ENCODE data around the gene IL22RA2. TPM values are rescaled to one million over a fixed set of nuclear protein-coding genes. Genes with fewer than 3 reads are reported as not detected.
"Not testable (repeated sequence)": the region's sequence is repeated elsewhere in the genome, so short reads cannot be mapped to it uniquely, and the experiment has no call there.

The IL22RA2 gene
- total RNA-seq, 6 experiments from 2014 or later = not detected

DNA sequence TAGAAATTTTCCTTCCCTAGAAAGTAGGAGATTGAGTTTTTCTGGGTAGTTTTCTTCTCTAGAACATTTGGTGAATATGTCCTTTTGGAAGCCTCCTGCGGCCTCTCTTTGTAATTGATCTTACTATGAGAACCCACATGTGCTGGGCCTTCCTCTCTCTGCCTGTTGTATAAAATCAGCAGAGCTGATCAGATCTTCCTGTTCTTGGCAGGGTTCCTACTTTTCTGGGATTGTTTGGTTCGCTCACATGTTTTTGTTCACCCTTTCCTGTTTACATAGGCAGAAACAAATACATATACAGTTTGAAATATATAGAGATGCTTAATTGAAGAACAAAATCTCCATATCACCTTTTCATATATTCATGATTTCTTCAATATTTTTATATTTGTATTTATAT, 57.8 kb downstream of the IL22RA2 start:
- Mint-ChIP-seq H3K36me3 (ENCODE audit: low read depth) (no peaks in the 10 kb centered on the region), H3K27ac (no peak overlapping the region), H3K27me3 (ENCODE audit: insufficient read depth) (peaks cover 2% of the 10 kb centered on the region; the same call in 1 of the 2 replicates), H3K4me3 (no peak overlapping the region), H3K9me3 (no peaks in the 10 kb centered on the region), H3K4me1 (ENCODE audit: low read depth) (peaks cover 12% of the 10 kb centered on the region)
- no peak for DNase-seq
- TF ChIP-seq, protein P1, sequence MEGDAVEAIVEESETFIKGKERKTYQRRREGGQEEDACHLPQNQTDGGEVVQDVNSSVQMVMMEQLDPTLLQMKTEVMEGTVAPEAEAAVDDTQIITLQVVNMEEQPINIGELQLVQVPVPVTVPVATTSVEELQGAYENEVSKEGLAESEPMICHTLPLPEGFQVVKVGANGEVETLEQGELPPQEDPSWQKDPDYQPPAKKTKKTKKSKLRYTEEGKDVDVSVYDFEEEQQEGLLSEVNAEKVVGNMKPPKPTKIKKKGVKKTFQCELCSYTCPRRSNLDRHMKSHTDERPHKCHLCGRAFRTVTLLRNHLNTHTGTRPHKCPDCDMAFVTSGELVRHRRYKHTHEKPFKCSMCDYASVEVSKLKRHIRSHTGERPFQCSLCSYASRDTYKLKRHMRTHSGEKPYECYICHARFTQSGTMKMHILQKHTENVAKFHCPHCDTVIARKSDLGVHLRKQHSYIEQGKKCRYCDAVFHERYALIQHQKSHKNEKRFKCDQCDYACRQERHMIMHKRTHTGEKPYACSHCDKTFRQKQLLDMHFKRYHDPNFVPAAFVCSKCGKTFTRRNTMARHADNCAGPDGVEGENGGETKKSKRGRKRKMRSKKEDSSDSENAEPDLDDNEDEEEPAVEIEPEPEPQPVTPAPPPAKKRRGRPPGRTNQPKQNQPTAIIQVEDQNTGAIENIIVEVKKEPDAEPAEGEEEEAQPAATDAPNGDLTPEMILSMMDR (IDR thresholded peaks at IDR 0.05) = no peak

DNA sequence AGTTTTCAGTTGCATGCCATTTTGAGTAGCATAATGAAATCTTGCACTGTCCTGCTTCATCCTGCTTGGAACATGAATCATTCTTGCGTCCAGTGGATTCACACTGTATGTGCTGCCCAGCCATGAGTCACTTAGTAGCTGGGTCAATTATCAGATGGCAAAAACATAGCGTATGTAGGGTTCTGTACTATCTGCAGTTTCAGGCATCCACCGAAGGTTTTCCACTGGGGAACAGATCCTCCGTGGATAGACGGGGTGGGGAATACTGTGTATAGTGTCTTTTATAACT, 61.4 kb downstream of the IL22RA2 start:
- Mint-ChIP-seq H3K4me3 (no peak overlapping the region), H3K36me3 (ENCODE audit: low read depth) (no peaks in the 10 kb centered on the region), H3K9me3 (no peaks in the 10 kb centered on the region), H3K27ac (no peak overlapping the region), H3K4me1 (ENCODE audit: low read depth) (peaks cover 12% of the 10 kb centered on the region), H3K27me3 (ENCODE audit: insufficient read depth) (peaks cover 4% of the 10 kb centered on the region; the same call in 1 of the 2 replicates)
- peak; percentile 72 for DNase-seq
- TF ChIP-seq, protein P1 (IDR thresholded peaks at IDR 0.05) = no peak

DNA sequence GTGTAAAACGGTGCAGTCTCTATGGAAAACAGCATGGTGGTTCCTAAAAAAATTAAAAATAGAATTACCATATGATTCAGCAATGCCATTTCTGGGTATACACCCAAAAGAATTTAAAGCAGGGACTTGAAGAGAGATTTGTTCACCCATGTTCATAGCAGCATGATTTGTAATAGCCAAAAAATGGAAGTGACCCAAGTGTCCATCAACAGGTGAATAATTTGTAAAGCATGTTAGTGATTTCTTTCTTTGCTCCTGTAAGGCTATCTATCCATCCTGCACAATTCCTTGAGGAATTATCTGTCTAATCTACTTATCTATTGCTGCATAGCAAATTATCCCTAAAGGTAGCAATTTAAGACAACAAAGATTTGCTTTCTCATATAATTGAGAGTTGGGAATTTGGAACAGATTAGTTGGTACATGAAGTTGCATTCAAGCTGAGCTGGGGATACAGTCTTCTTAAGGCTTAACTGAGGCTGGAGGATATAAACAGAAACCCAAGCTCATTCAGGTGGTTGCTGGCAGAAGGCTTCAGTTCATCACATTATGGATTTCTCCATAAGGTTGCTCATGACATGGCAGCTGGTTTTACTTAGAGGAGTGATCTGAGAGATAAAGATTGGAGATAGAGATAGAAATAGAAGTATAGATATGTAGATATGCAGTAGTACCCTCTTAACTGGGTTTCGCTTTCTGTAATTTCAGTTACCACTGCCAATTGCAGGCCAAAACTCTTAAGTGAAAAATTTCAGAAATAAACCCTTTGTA, 62.0 kb downstream of the IL22RA2 start:
- Mint-ChIP-seq H3K27me3 (ENCODE audit: insufficient read depth) (peaks cover 4% of the 10 kb centered on the region; the same call in 1 of the 2 replicates), H3K9me3 (no peaks in the 10 kb centered on the region), H3K36me3 (ENCODE audit: low read depth) (no peaks in the 10 kb centered on the region), H3K4me3 (no peak overlapping the region), H3K4me1 (ENCODE audit: low read depth) (peaks cover 12% of the 10 kb centered on the region), H3K27ac (no peak overlapping the region)
- no peak for DNase-seq
- TF ChIP-seq, protein P1 (IDR thresholded peaks at IDR 0.05) = no peak

DNA sequence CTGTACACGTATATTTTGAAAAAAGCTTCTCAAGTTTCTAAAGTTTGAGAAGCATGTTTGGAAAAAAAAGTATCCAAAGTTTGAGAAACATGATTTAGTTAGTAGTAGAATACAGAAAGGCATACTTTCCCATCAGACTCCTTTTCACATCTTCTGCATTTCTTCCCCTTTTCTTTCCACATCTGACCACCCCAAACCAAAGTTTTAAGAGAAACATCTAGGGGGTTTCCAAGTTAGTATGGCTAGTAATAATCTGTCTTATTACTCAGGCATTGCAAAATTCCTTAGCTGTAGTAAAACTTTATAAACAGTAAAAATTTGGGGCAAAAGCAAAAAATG, 65.7 kb downstream of the IL22RA2 start:
- H3K4me1 Mint-ChIP-seq (ENCODE audit: low read depth) = peaks cover 12% of the 10 kb centered on the region
- TF ChIP-seq, protein P1 (IDR thresholded peaks at IDR 0.05) = no peak
- H3K4me3 Mint-ChIP-seq = no peak overlapping the region
- no peaks in the 10 kb centered on the region for H3K9me3 Mint-ChIP-seq
- H3K36me3 Mint-ChIP-seq (ENCODE audit: low read depth) = no peaks in the 10 kb centered on the region
- H3K27ac Mint-ChIP-seq = no peak overlapping the region
- peaks cover 4% of the 10 kb centered on the region; the same call in 1 of the 2 replicates for H3K27me3 Mint-ChIP-seq (ENCODE audit: insufficient read depth)
- DNase-seq = no peak

DNA sequence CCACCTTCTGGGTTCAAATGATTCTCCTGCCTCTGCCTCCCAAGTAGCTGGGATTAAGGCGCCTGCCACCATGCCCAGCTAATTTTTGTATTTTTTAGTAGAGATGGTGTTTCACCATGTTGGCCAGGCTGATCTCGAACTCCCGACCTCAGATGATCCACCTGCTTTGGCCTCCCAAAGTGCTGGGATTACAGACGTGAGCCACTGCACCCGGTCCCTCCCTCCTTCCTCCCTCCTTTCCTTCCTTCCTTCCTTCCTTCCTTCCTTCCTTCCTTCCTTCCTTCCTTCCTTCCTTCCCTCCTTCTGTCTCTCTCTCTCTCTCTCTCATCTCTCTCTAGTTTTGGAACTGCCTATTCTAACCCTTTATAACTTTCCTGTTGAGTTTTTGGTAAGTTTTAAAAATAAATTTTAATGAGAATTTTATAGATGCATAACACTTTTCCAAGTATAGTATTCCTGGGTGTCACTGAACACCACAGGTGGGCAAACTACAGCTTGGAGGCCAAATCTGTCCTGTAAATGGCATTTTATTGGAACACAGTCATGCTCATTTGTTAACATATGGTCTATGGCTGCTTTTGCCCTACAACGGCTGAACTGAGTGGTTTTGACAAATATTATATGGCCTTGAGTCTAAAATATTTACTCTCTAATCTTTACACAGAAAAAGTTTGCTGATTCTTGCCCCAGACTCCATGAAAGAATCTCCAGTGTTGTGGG, 66.2 kb downstream of the IL22RA2 start:
- not testable (repeated sequence) for DNase-seq; H3K27ac Mint-ChIP-seq; H3K27me3 Mint-ChIP-seq (ENCODE audit: insufficient read depth); H3K9me3 Mint-ChIP-seq; H3K4me1 Mint-ChIP-seq (ENCODE audit: low read depth); H3K4me3 Mint-ChIP-seq; H3K36me3 Mint-ChIP-seq (ENCODE audit: low read depth)

DNA sequence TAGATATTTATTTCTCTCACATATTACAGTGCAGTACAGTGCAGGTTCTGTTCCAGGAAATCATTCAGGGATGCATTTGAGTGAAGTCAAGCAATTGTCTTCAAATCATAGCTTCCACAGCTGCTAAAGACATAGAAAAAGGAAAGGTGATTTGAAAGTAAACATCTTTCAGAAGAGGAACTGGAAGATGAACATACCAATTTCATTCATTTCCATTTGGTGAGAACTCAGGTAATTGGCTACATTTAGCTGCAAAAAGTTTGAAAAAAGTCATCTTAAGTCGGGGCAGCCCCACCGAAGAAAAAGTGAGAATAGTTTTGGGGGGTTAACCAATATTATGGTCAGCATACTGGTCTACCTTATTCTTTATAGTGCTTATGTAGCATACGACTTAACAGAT, 67.3 kb downstream of the IL22RA2 start:
- DNase-seq = no peak
- no peaks in the 10 kb centered on the region for H3K9me3 Mint-ChIP-seq
- H3K27ac Mint-ChIP-seq = no peak overlapping the region
- no peaks in the 10 kb centered on the region; the same call in 1 of the 2 replicates for H3K4me1 Mint-ChIP-seq (ENCODE audit: low read depth)
- H3K36me3 Mint-ChIP-seq (ENCODE audit: low read depth) = no peaks in the 10 kb centered on the region
- TF ChIP-seq, protein P1 (IDR thresholded peaks at IDR 0.05) = no peak
- no peak overlapping the region for H3K4me3 Mint-ChIP-seq
- peaks cover 4% of the 10 kb centered on the region; the same call in 1 of the 2 replicates for H3K27me3 Mint-ChIP-seq (ENCODE audit: insufficient read depth)
